CD4-positive, alpha-beta T cell treated with Interleukin-6 at 100 ng/mL for 8 hours (primary cell): ENCODE measurements around the gene MDM4.
"Not testable (repeated sequence)": the region's sequence is repeated elsewhere in the genome, so short reads cannot be mapped to it uniquely, and the experiment has no call there.

Experiments used
- DNase-seq: peaks from one replicate; pipeline ENCODE4 v3.0.0-alpha.2; 2020; ENCODE audit warnings: mixed read lengths, low spot score

MDM4 gene

GRCh38 chr1:204562075-204562990, 46.1 kb downstream of the MDM4 start:
- DNase-seq = no peak

GRCh38 chr1:204563307-204563706, 47.1 kb downstream of the MDM4 start:
- DNase-seq = peak; percentile 27

- no peak for DNase-seq
These were observed 47.6 kb downstream of the MDM4 start for GRCh38 chr1:204563780-204564179.

- peak; percentile 12 for DNase-seq
These were observed 48.6 kb downstream of the MDM4 start for GRCh38 chr1:204564835-204565234.

GRCh38 chr1:204565617-204566582, 49.7 kb downstream of the MDM4 start:
- DNase-seq = peak; percentile 67

GRCh38 chr1:204566583-204566955, 50.4 kb downstream of the MDM4 start:
- no peak for DNase-seq

GRCh38 chr1:204567071-204567470, 50.9 kb downstream of the MDM4 start:
- DNase-seq = no peak

- DNase-seq = no peak
These were observed 52.5 kb downstream of the MDM4 start for GRCh38 chr1:204568576-204569315.

- no peak for DNase-seq
These were observed 53.3 kb downstream of the MDM4 start for GRCh38 chr1:204569478-204569877.

- DNase-seq = not testable (repeated sequence)
These were observed 53.8 kb downstream of the MDM4 start for GRCh38 chr1:204570021-204570420.

GRCh38 chr1:204571128-204571527, 54.9 kb downstream of the MDM4 start:
- DNase-seq = no peak

GRCh38 chr1:204571631-204572030, 55.4 kb downstream of the MDM4 start:
- no peak for DNase-seq

- no peak for DNase-seq
These were observed 57.0 kb downstream of the MDM4 start for GRCh38 chr1:204572923-204573922.

- DNase-seq = no peak
These were observed 58.0 kb downstream of the MDM4 start for GRCh38 chr1:204574016-204574864.

- DNase-seq = no peak
These were observed 58.6 kb downstream of the MDM4 start for GRCh38 chr1:204574865-204575163.

GRCh38 chr1:204575221-204576190, 59.3 kb downstream of the MDM4 start:
- no peak for DNase-seq

- no peak for DNase-seq
These were observed 60.2 kb downstream of the MDM4 start for GRCh38 chr1:204576422-204576821.

GRCh38 chr1:204577794-204578478, 61.7 kb downstream of the MDM4 start:
- DNase-seq = no peak
